IMR-90 (cell line): Measurements from ENCODE around the gene BDH1.

Experiments
- BHLHE40 ChIP-seq: fragments of 150-350 bp; IDR thresholded peaks from 2 replicates; pipeline ENCODE4 v1.6.1; 2016; ENCODE audit warnings: mild to moderate bottlenecking, low read depth, low read length
- CTCF ChIP-seq: conservative IDR thresholded peaks from 2 replicates; pipeline ENCODE4 v1.5.1; 2012; ENCODE audit warnings: mild to moderate bottlenecking, low read depth, low read length, improper control_type of control experiment
- ELK1 ChIP-seq: fragments of 150-350 bp; IDR thresholded peaks from 2 replicates; pipeline ENCODE4 v1.6.1; 2016; ENCODE audit warnings: low read depth, mild to moderate bottlenecking, low read length, moderate library complexity, borderline replicate concordance
- MXI1 ChIP-seq: IDR thresholded peaks from 2 replicates; pipeline ENCODE4 v1.6.1; 2012; ENCODE audit warnings: low read depth, mild to moderate bottlenecking, low read length, moderate library complexity, borderline replicate concordance
- POLR2A ChIP-seq: IDR thresholded peaks from 2 replicates; pipeline ENCODE4 v1.6.1; 2012; ENCODE audit warnings: mild to moderate bottlenecking, low read depth, low read length
- RAD21 ChIP-seq: IDR thresholded peaks from 2 replicates; pipeline ENCODE4 v1.6.1; 2012; ENCODE audit warnings: low read length, improper control_type of control experiment
- RFX5 ChIP-seq: IDR thresholded peaks from 2 replicates; pipeline ENCODE4 v1.8.0; 2012; ENCODE audit warnings: low read depth, mild to moderate bottlenecking, low read length, moderate library complexity

GRCh38 chr3:197507541-197507940, 48.2 kb downstream of the BDH1 start:
- TF ChIP-seq CTCF (no peak), MXI1 (no peak), POLR2A (no peak), ELK1 (no peak), BHLHE40 (no peak), RFX5 (no peak), RAD21 (no peak)
